NCI-H524 treated with DMSO at 0.1 percent for 48 hours (cell line): ENCODE results near the gene TRDN.
"Not testable (repeated sequence)": the region's sequence is repeated elsewhere in the genome, so short reads cannot be mapped to it uniquely, and the experiment has no call there.

ENCODE experiments used
- DNase-seq: peaks from one replicate; lab custom pipeline; 2025; lab: John Stamatoyannopoulos, UW

Gene TRDN

DNA sequence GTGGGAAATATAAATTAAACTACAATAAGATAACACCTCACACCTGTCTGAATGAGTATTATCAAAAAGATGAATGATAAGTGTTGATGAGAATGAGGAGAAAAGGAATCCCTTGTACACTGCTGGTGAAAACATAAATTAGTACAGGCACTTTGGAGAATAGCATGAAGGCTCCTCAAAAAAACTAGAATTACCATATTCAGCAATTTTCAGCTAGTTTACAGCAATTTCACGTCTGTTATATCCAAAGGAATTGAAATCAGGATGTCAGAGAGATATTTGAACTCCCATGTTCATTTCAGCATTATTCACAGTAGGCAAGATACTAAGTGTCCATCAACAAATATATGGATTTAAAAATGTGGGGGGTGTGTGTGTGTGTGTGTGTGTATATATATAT is 348.1 kb downstream of the TRDN start:
- DNase-seq = no peak

DNA sequence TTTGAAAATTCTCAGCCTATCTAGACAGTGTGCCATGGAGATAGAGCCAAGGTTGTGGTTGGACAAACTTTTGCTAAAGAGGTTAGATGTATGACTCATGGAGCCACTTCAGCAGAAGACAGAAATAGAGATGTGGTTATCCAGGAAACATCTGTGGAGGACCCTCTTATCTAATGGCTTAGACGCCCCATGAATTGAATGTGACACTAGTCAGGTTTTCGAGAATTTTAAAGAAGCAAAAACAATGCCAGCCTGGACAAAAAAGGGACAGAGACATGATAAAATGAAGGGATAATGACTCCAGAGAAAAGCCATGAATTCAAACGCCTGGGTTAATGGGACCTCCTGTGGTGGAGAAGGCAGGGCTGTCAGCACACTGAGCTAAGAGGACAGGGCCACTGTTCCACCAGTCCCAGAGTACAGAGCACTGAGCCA is 360.2 kb downstream of the TRDN start:
- DNase-seq = no peak

DNA sequence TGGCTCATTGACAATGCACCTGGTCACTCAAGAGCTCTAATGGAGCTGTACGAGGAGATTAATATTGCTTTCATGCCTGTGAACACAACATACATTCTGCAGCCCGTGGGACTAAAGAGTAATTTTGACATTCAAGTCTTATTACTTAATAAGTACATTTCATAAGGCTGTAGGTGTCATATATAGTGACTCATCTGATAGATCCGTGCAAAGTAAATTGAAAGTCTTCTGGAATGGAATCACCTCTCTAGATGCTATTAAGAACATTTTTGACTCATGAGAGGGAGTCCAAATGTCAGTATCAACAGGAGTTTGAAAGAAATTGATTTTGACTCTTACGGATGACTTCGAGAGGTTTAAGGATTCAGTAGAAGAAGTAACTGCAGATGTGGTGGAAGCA is 372.8 kb downstream of the TRDN start:
- no peak for DNase-seq

DNA sequence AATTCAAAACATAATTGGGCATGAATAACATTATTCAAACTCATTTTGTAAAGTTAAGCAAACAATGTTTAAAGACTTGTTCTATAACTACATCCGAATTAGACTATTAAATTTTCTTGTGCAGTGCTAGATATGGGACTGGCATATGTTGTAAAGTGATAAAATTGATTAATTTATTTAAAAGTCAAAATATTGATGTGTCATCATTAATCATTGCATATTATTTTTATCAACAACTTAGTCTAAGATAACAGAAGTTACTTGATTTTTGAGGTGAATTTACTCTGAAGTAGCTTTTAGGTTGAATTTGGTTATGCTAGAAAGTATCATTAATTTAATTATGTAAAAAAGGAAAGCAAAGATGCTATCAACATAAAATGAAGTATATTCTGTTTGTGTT is 396.1 kb downstream of the TRDN start:
- no peak for DNase-seq

DNA sequence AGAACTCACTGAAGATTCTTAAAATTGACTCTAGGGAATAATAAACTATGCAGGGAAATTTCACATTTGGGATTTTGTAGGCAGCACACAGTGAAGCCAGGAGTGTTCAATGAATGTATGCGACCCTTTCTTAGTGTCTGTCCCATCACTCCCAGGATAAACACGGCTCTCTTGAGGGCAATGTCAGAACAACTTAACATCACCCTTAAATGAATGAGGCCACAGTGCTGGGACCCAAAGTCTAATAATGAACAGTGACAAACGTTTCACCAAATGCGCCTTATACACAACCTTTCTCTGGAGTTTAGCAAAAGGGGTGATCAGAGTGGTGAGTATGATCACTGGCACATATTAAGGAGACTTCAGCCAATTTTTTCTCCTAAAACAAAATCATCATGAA is 403.4 kb downstream of the TRDN start:
- no peak for DNase-seq

DNA sequence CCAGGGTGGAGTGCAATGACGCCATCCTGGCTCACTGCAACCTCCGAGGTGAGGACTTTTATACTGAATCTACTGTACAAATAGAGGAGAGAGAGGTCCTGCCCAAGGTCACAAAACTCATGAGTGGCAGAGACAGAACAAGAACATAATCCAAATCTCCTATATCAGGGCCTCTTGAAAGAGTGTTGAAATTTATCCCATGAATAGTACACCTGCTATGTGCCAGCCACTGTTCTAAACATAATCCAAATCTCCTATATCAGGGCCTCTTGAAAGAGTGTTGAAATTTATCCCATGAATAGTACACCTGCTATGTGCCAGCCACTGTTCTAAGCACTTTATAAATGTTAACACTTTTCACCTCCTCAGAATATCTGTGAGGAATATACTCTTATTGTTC is 409.0 kb downstream of the TRDN start:
- DNase-seq = not testable (repeated sequence)

DNA sequence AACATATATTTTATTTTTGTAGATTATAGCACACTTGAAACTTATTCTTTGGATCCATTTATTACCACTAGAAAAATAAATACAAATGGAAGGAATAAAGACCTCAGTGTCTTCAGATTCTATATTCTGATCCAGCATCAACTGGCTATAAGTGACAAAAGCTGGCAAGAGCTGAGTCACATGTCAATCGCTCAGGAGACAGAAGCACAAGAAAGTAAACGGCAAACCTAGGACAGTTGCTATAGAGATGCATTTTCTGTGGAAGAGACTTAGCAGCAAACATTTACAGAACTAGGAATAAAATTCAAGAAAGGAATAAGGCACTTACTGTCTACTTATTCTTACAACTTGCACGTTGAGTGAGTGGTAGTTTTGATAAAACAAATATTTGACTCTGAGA is 410.4 kb downstream of the TRDN start:
- DNase-seq = no peak

DNA sequence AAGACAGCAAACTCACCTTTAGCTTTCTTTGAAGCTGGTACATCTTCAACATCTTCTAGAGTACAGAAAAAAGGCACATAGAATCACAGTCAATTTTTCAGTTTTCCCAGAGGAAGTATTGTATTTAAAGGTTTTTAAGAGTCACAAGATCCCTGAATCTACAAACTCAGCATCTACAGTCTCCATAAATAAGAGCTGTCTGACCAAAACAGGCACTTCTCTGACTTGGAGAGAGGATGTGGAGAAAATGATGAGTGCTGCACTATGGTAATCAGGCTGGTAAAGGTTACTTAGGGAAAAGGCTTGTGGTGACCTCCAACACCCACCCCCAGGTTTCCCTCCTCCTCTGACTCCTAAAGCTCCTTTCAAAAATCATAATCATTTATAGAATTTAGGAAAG is 412.7 kb downstream of the TRDN start:
- no peak for DNase-seq

DNA sequence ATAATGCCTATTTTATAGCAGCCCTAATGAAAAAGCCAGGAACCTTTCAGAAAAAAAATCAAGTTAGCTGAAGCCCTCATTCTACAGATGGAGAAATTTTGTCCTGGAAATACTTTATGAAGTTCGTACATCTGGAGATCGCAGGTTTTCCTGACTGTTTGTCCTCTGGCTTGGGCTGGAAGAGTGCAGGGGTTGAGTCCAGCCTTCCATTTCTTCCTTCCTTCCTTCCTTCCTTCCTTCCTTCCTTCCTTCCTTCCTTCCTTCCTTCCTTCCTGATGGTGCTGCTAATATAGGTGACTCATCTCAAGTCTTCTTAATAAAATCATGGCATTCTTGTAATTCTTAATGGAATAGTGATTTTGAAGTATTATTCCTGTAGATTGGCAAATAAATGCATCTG is 413.3 kb downstream of the TRDN start:
- DNase-seq = no peak

DNA sequence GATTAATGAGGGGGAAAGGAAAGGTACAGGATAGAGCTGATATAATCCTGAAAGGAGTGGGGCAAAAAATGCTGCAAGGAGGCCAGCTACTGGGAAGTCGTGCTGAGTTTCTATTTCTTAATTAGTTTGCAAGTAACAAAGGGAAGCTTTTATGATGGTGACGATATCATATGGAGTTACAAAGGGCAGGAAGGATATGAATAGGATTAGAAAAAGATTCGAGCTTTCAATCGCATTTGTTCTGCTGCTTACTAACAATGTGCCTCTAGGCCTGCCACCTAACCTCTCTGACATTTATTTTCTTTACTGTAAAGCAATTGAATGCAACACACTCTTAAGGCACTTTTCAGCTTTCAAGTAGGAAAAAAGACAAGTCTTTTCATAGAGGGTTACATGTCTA is 421.5 kb downstream of the TRDN start:
- DNase-seq = no peak

DNA sequence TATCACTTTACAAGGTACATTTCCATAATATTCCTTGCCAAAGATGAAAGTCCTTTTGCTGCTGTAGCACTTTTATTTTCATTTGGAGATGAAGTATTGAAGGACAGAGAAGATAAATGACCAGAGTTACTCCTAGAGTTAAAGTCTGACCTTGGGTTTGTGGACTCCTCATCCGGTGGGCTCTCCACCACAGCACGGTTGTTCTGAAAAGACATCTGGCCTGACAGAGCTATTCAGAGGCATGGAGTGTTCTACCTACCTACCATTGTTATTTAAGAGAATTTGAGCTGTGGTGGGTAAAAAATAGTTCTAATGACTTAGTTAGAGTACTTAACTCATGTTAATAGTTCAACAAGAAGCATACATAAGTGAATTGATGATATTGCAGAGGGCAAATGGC is 422.3 kb downstream of the TRDN start:
- no peak for DNase-seq

DNA sequence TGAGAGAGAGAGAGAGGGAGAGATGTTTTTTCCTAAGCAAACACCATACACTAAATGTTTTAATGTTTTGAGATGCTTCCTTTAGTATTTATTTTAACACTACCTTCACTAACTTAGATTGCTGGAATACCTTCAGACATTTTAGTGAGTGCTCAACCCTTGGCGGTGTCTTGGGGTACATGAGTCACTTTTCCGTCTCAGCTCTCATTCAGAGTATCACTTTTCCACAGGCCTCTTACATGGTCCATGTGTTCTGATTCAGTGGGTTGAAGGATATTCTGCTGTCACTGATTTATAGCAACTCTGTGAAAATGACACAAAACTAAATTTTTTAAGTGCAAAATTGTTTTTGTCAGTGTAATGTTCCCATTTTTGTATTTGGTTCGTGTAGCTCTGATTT is 422.8 kb downstream of the TRDN start:
- no peak for DNase-seq

DNA sequence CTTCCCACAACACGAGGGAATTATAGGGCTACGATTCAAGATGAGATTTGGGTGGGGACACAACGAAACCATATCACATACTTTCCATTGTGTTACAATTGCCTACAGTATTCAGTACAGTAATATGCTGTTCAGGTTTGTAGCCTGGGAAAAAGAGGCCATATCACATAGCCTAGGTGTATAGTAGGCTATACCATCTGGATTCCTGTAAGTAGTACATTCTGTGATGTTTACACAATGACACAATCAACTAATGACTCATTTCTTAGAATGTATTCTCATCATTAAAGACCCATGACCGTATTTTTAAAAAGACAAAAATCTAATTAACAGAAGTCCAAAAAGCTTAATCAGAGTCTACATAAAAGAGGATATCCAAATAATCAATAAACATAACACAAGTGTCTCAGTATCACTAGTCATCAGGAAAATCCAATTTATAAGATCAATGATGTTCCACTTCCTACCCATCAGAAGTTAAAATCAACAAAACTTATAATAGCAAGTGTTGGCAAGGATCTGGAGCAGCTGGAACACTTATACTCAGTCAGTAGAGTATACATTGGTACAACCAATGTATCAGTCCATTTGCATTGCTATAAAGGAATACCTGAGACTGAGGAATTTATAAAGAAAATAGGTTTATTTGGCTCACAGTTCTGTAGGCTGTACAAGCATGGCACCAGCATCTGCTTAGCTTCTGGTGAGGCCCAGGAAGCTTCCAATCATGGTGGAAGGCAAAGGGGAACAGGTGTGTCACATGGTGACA is 424.8 kb downstream of the TRDN start:
- DNase-seq = no peak

DNA sequence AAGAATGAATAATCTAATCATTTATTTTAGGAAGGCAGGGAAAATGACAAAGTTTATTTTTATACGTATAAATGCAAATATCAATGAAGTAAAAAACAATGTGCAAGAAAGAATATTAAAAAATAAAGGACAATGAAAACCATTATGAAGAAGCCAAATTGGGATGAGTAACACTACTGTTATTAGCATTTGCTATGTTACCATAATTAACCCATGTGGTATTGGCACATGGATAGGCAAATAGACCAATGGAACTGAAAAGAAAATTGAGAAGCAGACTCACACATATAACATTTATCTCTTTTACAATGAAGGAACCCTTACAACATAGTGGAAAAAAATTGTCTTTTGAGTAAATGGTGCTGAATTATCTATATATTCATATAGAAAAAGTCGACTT is 426.1 kb downstream of the TRDN start:
- DNase-seq = no peak

DNA sequence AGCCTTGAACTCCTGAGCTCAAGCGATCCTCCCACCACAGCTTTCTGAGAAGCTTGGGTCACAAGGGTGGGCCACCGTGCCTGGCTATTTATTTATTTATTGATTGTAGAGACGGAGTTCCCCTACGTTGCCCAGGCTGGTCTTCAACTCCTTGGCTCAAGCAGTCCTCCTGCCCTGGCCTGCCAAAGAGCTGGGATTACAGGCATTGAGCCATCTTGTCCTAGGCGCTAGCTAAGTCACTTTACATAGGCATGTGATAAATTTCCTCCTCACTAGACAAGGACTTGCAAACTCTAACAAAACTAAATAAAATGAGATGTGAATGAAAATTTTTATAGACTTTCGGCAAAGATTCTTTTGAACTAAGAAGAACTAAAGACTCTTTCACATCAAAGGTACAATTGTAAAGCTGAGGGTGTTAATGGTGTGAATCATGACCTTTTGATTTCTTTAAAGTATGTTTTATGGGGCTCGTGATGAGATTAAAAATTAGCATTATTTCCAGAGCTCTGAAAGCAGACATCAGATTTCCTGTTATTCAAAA is 428.7 kb downstream of the TRDN start:
- DNase-seq = no peak

DNA sequence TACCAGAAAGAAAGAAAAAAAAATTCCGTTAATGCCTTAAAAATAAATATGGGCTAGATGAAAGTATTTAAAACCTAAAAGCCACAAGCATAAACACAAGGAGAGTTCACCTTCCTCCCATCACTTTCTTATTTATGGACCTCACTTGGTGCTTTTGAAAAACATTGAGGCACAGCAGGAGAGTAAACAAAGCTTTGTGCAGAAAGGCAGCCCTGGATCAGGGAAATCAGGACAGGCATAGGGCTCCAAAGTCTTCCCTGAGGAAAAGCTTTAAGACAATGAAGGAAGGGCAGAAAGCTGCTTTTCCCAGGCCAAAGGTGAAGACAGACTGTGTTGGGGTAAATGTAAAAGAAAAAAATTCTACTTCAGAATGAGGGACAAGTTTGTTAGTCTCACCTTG is 432.8 kb downstream of the TRDN start:
- no peak for DNase-seq

DNA sequence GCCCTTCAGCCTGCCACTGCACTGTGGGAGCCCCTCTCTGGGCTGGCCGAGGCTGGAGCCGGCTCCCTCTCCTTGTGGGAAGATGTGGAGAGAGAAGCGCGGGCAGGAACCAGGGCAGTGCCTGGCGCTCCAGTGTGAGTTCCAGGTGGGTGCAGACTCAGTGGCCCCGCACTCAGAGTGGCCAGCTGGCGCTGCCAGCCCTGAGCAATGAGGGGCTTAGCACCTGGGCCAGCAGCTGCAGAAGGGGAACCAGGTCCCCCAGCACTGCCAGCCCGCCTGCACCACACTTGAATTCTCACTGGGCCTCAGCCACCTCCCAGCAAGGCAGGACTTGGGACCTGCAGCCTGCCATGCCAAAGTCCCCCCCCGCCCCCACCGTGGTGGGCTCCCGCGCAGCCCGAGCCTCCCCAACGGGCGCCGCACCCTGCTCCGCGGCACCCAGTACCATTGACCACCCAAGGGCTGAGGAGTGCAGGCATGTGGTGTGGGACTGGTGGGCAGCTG is 434.8 kb downstream of the TRDN start:
- no peak for DNase-seq

DNA sequence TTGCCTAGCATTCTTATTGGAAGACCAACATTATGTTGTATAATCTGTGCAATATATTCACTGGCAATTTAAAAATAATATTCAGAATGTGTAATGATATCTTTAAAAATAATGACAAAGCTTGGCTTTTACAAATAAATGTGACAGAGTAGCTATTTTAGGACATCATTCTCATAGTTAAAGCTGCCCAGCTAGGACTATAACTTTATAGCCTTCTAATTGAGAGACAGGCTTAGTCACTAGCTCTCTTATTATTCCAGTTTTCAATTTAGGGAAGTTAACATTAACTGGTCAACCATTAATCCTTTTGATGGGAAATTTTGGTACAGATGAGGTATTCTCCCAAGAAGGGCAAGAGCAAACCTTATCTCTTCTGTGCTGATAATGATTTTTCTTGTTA is 443.5 kb downstream of the TRDN start:
- DNase-seq = no peak

DNA sequence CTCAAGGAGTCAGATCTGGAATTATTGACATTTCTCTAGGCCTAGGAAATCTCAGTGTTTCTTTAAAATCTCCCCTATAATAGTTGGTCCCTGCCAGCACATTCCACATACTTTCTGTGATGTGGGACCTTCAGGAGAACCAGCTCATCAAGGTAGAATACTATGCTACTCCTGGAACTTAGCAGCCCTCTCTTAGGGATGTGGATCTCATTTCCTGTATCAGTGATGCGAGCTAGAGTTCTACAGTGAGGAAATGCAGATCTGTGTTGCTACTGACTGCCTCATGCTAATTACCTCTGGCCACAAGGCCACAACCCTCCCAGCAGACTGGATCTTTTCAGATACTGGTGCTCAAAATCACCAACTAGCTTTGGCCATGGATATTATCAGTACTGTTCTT is 446.9 kb downstream of the TRDN start:
- DNase-seq = no peak

DNA sequence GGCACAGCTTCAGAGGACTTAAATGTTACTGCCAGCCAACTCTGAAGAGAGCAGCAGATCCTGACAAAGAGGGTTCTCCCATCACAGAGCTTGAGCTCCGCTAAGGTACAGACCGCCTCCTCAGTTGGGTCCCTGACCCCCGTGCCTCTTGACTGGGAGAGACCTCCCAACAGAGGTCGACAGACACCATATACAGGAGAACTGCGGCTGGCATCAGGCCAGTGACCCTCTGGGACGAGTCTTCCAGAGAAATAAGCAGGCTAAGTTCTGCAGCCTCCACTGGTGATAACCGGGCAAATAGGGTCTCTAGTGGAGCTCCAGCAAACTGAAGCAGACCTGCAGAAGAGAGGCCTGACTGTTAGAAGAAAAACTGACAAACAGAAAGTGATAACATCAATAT is 453.8 kb downstream of the TRDN start:
- DNase-seq = no peak

DNA sequence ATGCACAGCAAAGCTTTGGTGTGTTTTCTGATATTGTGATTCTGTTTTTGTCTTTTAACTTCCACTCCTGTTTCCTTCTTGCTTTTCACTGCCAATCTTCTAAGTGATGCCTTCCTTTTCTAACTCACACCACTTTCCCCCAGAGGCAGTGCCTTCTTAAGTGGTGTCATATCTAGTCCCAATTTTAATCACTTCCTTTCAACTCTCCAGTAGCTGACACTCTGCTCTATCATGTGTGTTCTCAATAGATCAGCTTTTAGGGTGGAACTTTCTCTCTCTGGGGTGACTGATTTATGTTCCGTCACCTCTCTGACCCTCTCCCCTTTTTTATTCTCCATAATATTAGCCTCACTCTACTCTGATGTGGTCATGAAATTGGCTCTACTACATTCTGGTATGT is 460.0 kb downstream of the TRDN start:
- no peak for DNase-seq

DNA sequence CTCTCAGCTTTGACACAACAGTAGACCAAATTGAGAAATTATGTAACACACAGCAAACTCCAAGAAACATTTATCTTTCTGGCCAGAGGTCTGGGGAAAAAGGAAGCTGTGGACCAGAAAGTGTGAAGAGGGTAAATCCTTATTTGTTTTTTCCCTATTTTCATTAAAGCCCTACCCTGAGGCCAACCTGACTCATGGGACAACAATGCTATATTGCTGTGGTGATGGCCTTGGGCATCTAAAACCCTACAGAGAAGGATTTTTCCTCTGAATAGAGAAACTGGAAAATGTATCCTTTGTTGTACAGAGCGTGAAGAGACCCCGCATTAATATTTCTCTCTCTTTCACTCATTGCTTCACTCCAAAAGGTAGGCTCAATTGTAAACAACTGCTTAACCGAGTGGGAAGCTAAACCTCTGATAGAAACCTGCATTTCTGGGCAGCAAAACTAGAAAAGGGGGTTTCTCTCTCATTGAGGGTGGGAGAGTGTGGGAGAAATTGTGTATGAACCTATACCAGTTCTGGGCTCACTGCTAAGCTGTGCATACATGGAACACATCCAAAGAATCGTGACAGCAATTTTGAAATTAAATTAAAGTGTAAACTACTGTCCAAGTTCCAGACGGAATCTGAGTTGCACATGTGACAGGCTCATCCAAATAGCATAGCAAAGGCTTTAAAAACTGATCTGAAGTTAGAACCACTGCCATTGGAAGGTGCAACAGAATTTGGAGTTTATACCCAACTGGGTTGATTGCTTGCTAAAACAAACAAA is 465.2 kb downstream of the TRDN start:
- DNase-seq = no peak

DNA sequence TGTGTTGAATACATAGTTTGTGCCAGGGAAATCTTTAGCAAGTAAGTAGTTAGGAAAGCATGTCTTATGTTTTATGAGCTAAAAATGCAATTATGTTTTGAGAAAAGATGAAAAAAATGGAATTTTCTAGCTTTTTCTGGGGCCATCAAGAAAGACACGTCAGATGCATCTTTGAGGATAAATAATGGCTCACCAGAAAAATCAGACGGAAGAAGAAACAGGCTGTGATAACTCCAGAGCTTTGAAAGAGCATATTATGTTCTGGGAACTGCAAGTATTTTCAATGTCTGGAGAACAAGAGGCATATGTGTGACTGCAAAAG is 467.0 kb downstream of the TRDN start:
- no peak for DNase-seq
